HL-60/S4 treated with phorbol 12-myristate 13-acetate at 8.2 ng/mL for 4 days and 3 days (cell line): ENCODE measurements around the gene KDM4C.
"Not testable (repeated sequence)": the region's sequence is repeated elsewhere in the genome, so short reads cannot be mapped to it uniquely, and the experiment has no call there.

ENCODE experiments used
- in situ Hi-C: fragments of 300-500 bp; cut with MboI; formaldehyde crosslinking; loops from 2 replicates; pipeline ENCODE4 v1.15.0; 2022; ENCODE audit warnings: low sequenced_read_pairs

Gene KDM4C

DNA sequence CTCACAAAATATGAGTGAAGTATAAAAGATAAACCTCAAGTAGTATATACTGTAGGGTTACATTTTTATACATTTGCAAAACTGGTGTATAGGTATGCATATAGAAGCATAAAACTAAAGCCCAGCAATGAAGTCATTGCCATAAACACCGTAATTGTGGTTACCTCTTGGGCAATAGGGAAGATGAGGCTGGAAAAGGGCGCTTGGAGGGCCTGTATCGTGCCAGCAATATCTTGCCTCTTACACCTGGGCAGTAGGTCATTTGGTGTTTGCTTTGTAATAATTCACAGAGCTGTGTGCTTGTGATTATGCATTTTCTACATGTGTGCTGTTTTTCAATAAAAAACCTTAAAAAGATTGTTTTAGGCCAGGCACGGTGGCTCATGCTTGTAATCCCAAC is 45.2 kb downstream of the KDM4C start:
- in situ Hi-C loops: no loop called here

DNA sequence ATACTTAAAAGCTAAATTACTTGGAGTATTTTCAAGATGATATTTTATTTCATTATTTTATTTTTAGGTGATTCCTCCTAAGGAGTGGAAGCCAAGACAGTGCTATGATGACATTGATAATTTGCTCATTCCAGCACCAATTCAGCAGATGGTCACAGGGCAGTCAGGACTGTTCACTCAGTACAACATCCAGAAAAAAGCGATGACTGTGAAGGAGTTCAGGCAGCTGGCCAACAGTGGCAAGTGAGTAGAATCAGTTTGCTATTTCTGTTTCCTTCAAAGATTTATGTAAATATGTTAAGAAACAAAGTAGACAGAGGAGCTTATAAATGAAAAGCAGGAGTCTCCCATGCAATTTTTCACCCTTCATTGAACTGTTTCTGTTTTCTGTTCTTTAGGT is 47.8 kb downstream of the KDM4C start:
- in situ Hi-C loops: no loop called here

DNA sequence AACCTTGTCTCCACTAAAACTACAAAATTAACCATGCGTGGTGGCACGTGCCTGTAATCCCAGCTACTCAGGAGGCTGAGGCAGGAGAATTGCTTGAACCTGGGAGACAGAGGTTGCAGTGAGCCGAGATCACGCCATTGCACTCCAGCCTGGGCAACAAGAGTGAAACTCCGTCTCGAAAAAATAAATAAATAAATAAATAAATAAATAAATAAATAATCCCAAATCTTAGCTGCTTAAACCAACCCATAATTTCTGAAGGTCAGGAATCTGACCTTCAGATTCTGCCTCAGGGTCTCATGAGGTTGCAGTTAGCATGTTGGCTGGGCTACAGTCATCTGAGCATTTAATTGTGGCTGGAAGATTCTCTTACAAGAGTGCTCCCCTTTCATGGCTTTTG is 48.5 kb downstream of the KDM4C start:
- in situ Hi-C loops: not testable (repeated sequence)

DNA sequence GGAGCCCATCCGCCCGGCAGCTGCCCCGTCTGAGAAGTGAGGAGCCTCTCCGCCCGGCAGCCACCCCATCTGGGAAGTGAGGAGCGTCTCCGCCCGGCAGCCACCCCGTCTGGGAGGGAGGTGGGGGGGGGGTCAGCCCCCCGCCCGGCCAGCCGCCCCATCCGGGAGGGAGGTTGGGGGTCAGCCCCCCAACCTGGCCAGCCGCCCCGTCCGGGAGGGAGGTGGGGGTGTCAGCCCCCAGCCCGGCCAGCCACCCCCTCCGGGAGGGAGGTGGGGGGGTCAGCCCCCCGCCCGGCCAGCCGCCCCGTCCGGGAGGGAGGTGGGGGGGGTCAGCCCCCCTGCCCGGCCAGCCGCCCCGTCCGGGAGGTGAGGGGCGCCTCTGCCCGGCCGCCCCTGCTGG is 49.9 kb downstream of the KDM4C start:
- in situ Hi-C loops: not testable (repeated sequence)

DNA sequence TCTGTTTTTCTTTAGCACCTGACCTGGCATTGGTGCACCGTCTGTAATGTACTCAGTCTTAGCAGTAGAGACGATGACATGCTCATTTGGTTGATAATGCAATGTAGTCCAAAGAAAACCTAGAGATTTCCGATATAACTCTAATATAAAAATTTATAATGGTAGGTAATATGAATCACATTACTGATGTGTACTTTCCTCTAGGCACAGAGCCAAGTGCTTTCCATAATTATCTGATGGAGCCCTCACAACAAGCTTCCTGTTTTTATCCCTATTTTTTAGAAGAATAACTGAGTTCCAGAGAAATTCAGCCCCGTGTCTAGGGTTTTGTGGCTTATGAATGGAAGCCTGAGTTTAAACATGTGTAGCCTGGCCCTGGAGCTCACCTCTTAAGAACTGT is 53.7 kb downstream of the KDM4C start:
- in situ Hi-C loops: no loop called here

DNA sequence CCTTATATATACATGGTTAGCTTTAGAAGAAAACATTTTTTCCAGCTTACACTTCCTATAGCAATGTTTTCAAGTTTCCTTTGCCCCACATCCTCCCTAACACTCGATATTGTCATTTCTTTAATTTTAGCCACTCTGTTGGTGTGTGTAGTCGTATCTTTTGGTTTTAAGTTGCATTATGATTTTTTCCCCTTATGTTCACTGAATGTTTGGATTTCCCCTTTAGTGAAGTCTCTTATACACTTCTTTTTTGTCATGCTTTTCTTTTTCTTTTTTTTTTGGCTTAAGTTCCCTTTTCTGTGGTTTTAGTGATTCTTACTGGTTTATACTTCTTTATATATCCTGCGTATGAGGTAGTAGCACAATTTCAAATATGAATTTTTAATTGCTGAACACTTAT is 58.8 kb downstream of the KDM4C start:
- in situ Hi-C loops: no loop called here

DNA sequence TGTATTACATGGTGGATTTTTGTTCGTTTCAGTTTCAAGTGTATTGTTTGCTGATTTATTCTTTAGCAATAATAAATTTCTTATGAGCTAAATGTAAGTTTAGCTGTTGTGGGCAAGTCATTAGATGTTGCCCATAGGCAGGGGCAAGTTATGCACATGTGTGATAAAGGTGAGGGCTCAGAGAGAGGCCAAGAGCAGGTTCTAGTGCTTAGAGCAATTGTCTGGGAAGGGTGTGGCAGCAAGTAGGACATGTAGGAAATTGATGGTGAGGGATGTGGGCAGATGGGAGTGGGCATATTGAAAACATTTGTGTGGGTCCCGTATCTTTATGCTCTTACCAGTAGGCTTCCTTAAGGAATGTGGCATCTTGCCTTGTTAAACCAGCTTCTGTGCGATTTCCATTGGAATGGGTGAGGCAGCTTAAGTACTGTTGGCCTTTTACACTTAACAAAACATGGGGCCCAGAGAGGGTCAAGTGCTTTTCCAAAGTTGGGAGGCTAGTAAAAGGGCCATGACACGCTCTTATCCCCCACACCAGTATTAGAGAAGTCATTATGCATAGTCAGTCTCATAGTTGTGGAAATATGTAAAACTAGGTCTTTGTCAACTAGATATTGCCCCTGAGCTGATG is 60.6 kb downstream of the KDM4C start:
- in situ Hi-C loops: no loop called here

DNA sequence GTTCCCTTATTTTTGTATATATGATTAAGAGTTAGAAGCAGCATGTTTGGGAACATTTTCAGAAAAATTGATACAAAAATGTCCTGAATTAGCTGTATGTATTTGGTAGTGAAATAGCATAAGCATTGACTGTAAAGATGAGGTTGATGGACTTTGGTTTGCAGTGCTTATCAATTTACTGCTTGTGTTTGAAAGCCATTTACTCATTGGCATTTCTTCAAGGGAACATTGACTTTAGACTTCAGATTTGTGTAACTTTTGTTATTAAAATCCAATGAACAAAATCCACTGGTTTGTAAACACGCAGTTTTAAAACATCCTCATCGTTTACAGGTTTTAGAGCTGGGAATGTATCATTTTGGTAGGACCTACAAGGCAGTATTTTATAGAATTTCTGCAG is 61.3 kb downstream of the KDM4C start:
- in situ Hi-C loops: no loop called here

DNA sequence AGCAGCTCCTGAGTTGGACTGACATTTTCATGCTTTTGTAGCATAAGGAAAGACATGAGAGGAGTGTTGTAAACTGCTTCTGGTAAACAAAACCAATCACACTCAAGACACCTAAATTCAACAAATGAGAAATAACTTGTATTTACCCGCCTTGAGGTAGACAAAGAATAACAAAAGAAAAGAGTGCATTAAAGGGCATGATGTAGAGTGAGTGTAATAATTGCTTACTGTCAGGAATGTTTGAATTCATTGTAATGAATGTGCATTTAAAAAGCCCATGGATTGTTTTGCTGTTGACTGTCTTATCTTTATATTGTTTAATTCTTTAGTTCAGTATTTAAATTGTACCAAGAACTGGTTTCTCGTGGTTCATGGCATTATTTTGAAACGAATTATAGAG is 61.8 kb downstream of the KDM4C start:
- in situ Hi-C loops: no loop called here

DNA sequence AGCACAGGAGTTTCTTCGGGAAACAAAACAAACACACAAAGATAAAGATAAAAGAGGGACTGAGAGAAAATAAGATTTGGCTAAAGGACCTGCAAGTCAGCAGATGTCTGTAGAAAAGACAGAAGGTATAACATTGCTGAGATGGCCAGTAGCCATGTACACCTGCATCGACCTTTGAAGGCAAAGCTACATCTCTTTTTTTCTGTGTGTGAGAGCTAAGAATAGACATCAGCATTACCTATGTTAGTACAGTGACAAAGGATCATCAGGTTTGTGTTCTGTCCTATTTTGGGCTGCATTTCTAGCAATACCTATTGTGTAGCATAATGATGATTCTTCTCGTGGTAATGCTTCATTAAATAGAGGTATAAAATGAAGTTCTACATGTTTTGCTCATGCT is 64.9 kb downstream of the KDM4C start:
- in situ Hi-C loops: no loop called here

DNA sequence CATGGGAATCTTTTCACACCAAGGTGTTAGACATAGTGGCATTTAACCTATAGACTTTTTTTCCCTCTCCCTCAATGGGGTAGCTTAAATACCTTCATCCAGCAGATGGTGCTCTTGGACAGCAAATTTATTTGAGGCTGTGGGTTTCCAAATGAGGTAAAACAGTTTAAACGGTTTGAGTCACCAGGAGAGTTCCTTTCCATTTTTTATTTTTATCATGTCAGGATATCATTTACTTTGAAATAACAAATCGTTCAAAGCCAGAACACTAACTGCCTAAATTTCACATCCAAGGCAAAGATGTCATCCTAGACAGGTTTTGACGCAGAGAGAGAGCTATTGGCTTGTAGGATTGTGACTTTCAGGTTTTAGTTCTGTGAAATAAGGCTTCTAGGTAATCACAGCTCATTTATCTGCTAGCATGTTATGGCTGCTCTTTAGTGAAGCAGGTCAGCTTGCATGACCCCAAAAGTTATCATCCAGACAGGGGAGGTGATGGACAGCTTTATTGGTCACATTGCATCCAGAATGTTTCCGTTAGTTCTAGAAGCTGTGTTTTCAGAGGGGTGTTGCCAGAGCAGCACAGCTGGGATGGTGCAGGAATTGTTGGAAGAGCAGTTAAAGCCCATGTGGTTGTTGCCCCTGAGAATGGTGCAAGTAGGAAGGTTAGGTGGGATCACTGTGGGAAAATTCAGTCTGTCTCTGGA is 69.8 kb downstream of the KDM4C start:
- in situ Hi-C loops: loop anchor here (25.0 kb wide), 1 partner anchor 710 kb away; no protein-coding TSS in a partner anchor

DNA sequence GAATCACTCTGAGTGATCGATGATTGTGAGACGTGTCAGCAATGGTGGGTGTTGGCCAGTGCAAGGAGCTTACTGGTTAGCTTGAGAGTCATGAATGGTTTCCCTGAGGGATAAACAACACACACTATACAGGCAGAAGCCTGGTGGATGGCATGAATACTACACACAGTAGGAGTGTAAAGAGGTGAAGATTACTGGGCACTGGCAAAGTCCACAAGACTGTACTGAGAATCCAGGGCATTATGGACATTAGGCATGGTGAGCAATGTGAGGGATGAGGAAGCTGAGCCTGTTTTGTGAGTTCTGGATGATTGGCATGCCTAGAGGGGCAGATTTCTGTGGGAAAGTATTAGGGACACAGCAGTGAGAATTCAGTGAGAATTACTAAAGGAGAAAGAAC is 71.3 kb downstream of the KDM4C start:
- in situ Hi-C loops: loop anchor here (25.0 kb wide), 1 partner anchor 708 kb away; no protein-coding TSS in a partner anchor

DNA sequence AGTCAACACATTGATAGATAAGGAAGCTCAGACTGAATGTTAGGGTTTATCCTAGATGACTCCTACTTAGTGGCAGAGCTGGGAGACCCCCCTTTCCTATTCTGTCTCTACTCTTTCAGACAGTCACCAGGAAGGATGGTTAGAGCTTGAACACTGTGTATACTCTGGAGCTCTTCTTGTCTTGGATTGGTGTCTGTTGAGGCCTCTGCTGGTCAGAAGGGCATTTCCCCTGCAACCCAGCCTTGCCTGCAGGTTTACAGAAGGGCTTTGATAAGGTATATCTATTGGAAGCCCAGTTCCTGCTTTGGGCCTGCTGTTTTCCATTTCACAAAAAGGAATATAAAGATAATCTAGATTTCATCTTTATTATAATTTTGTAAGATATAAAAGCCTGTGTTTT is 71.8 kb downstream of the KDM4C start:
- in situ Hi-C loops: loop anchor here (25.0 kb wide), 1 partner anchor 708 kb away; no protein-coding TSS in a partner anchor

DNA sequence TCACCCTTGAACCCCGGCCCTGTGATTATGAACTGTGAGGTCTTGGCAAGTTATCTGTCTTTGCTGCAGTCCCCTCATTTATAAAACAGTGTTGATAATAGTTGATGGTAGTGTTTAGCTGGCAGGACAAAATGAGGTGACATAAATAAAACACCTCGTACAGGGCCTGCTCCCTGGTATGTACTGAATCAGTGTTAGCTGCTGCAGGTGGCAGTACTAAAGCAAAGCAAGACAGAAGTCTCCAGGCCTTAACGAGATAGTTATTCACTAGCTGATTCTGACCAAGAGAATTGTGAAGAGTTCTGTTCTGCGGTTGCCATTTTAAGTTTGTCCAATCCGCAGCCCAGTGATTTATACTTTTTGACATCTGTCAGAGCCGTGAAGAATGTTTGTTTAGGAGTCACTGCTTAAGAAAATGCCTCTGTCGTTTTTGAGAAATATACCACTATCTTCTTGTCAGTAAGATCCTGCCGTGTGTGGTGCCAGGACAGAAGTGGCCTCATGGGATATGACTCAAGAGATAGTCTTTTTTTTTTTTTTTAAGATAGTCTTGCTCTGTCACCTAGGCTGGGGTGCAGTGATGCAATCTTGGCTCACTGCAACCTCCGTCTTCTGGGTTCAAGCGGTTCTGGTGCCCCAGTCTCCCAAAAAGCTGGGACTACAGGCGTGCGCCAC is 75.9 kb downstream of the KDM4C start:
- in situ Hi-C loops: loop anchor here (25.0 kb wide), 1 partner anchor 704 kb away; no protein-coding TSS in a partner anchor

DNA sequence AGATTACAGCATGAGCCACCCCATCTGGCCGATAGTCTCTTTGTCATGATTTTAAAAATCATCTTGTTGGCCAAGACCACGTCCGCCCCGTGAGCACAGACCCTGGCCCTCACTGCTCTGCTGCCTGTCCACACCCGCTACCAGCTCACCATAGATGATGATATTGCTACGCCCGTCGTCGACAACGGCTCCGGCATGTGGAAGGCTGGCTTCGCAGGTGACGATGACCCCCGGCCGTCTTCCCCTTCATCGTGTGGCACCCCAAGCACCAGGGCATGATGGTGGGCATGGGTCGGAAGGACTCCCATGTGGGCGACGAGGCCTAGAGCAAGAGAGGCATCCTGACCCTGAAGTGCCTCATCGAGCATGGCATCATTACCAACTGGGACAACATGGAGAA is 76.5 kb downstream of the KDM4C start:
- in situ Hi-C loops: loop anchor here (25.0 kb wide), 1 partner anchor 703 kb away; no protein-coding TSS in a partner anchor

DNA sequence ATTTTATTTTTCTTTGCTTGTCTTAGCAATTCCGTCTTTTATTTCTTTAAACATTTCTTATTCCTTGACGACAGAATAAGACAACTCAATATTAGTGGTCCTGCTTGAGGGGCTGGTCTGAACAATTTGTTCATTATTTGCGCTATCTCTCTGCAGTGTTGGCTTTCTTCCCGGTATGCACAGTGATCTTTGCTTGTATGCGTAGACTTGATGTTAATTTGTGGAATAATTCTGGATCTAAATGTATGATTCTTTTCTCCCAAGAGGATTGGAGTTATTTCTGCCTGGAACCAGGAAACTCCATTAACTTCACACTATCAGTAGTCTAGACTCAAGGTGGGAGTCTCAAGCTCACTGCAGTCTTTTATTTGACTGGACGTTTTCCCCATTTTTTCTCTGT is 80.4 kb downstream of the KDM4C start:
- in situ Hi-C loops: loop anchor here (25.0 kb wide), 1 partner anchor 699 kb away; no protein-coding TSS in a partner anchor

DNA sequence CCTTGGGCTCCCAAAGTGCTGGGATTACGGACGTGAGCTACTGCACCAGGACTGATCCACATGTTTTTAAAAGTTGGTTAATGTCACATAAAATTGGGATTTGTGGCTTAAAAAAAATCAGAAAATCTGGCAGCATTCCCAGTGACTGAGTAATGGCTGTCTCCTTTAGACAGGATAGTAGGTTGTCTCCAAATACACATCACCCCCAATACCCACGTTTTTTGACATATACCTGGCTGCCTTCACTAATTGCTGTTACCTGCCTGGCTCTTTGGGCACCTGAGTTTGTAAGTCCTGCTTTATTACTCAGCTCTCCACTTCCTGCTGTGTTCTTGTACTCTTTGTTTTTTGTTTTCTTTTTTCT is 84.8 kb downstream of the KDM4C start:
- in situ Hi-C loops: loop anchor here (25.0 kb wide), 1 partner anchor 695 kb away; no protein-coding TSS in a partner anchor

DNA sequence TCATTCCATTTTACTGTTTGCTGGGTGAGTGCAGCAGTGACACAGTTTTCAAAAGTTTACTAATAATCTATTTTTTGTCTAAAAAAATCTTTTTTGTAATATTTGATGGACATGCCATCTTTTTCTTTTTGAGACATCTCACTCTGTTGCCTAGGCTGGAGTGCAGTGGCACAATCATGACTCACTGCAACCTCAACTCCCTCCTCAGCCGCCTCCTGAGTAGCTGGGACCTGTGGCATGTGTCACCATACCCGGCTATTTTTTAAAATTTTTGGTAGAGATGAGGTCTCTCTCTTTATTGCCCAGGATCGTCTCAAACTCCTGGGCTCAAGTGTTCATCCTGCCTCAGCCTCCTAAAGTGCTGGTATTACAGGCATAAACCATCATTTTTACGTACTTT is 86.0 kb downstream of the KDM4C start:
- in situ Hi-C loops: loop anchor here (25.0 kb wide), 1 partner anchor 694 kb away; no protein-coding TSS in a partner anchor

DNA sequence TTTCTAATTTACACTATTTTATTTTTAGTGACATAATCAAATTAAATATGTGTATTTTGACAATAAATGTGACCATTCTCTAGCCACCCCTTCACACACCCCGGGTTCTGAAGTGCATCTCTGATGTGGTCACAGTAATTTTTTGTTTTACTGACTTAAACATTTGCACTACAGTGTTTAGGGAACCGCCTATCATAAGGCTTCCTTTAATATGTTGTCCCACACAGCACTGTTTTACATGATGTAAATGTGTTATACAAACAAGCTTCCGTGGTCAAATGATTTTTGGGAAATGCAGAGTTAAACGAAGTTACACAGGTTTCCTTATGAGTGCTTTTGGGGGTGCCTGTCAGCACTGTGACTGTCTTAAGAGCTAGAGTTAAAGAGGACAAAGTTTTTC is 86.5 kb downstream of the KDM4C start:
- in situ Hi-C loops: loop anchor here (25.0 kb wide), 1 partner anchor 693 kb away; no protein-coding TSS in a partner anchor

DNA sequence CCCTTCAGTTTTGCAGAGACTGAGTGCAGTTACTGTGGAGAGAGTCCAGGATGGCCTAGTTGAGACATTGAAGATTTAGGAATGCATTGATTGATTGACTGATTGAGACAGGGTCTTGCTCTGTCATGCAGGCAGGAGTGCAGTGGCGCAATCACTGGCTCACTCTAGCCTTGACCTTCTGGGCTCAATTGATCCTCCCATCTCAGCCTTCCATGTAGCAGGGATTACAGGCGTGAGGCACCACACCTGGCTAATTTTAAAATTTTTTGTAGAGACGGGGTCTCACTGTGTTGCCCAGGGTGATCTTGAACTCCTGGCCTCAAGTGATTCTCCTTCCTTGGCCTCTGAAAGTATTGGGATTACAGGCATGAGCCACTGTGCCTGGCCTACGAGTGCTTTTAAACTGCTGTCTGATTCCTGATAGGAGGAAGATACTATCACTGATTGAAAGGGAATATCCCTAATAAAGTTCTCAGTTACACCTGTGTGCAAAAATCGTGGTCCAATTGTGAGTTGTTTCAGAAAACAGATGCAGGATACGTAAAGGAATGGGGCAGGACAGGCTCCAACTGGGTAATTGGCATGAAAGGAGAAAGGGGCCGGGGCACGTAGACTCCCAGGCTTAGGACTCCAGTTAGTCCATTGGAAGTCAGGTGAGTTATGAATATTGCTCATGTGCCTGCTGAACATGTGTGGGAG is 87.5 kb downstream of the KDM4C start:
- in situ Hi-C loops: loop anchor here (25.0 kb wide), 1 partner anchor 692 kb away; no protein-coding TSS in a partner anchor

DNA sequence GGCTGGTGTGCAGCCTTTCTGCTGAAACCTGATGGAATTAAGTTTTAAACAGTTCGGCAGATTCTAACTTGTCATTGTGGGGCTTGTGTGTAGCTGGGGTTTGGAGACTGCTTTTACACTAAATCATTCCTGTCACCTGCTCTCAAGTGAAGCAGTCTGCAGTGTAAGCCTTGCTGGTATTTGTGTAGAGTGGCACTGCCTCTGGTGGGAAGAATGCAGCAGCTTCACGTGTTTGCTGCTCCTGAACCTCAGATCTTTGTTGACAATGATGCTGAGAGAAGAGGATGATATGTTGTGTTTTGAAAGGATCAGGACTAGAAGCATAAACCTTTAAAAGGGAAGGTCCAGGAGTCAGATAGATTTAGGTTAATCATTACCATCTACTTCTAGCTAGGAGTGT is 88.1 kb downstream of the KDM4C start:
- in situ Hi-C loops: loop anchor here (25.0 kb wide), 1 partner anchor 691 kb away; no protein-coding TSS in a partner anchor
